HEK293T (cell line): ENCODE results near the gene FLNA.

Experiments used
- ARNT ChIP-seq: fragments of 450-650 bp; IDR thresholded peaks from 2 replicates; pipeline ENCODE4 v1.6.1; 2017; ENCODE audit warnings: mild to moderate bottlenecking
- CTBP1 ChIP-seq: fragments of 450-650 bp; IDR thresholded peaks from 2 replicates; pipeline ENCODE4 v1.6.1; 2016; ENCODE audit warnings: borderline replicate concordance
- ELF4 ChIP-seq: fragments of 450-650 bp; IDR thresholded peaks from 2 replicates; pipeline ENCODE4 v1.6.1; 2017; ENCODE audit warnings: antibody characterized with exemption
- HDGF ChIP-seq: fragments of 450-650 bp; IDR thresholded peaks from 2 replicates; pipeline ENCODE4 v1.6.1; 2017; ENCODE audit warnings: antibody characterized with exemption, borderline replicate concordance
- LEF1 ChIP-seq: fragments of 450-650 bp; IDR thresholded peaks from 2 replicates; pipeline ENCODE4 v1.6.1; 2017; ENCODE audit warnings: mild to moderate bottlenecking, borderline replicate concordance
- NFRKB ChIP-seq: fragments of 450-650 bp; IDR thresholded peaks from 2 replicates; pipeline ENCODE4 v1.6.1; 2016; ENCODE audit warnings: mild to moderate bottlenecking, moderate library complexity

DNA sequence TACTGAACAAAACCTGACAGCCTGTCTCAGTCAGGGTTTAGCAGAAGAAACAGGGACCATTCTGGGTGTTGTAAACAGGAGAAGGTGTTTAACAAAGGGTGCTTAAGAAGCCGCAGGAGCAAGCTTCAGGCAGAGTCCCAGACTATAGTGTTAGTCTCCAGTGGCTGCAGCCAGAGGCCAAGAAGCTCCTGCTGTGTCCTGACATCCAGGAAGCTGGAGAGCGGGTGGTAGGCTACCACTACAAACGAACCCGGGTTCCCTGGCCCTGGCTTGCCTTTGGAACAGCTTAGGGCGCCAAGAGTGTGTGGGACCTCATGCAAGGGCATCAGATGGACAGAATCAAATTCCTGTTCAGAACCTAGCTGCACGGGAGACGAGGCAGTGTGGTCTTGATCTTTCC is 50.9 kb downstream of the FLNA start:
- TF ChIP-seq HDGF (no peak), CTBP1 (no peak), ARNT (no peak), LEF1 (no peak), NFRKB (no peak), ELF4 (no peak)
